HG02938 (cell line): ENCODE data around the gene SPOCK1.
"Not testable (repeated sequence)": the region's sequence is repeated elsewhere in the genome, so short reads cannot be mapped to it uniquely, and the experiment has no call there.

Source experiments
- ATAC-seq: cut with Tn5 transposase; IDR thresholded peaks from one replicate; pipeline ENCODE4 v1.9.1; 2021; ENCODE audit warnings: mild to moderate bottlenecking, moderate library complexity; ENCODE audit not compliant: unreplicated experiment

SPOCK1 gene

GRCh38 chr5:137498736-137499505 is at the start of gene SPOCK1:
Gene SPOCK1, minus strand, starts transcription at chr5:137499326.
- ATAC-seq = peak; percentile 90

- no peak for ATAC-seq
Measured at GRCh38 chr5:137545956-137546355, 46.8 kb upstream of the SPOCK1 start.

- not testable (repeated sequence) for ATAC-seq
Measured at GRCh38 chr5:137535449-137535848, 36.3 kb upstream of the SPOCK1 start.

- ATAC-seq = no peak
Measured at GRCh38 chr5:137533963-137534362, 34.8 kb upstream of the SPOCK1 start.

GRCh38 chr5:137531266-137531665 is 32.1 kb upstream of the SPOCK1 start:
- no peak for ATAC-seq

GRCh38 chr5:137521246-137521645 is 22.1 kb upstream of the SPOCK1 start:
- ATAC-seq = no peak

- no peak for ATAC-seq
Measured at GRCh38 chr5:137516961-137517360, 17.8 kb upstream of the SPOCK1 start.

GRCh38 chr5:137516251-137516797 is 17.2 kb upstream of the SPOCK1 start:
- ATAC-seq = no peak

- ATAC-seq = no peak
Measured at GRCh38 chr5:137515238-137515637, 16.1 kb upstream of the SPOCK1 start.

GRCh38 chr5:137510671-137511070 is 11.5 kb upstream of the SPOCK1 start:
- ATAC-seq = no peak

GRCh38 chr5:137507150-137507549 is 8.0 kb upstream of the SPOCK1 start:
- ATAC-seq = no peak

- ATAC-seq = no peak
Measured at GRCh38 chr5:137506296-137506695, 7.2 kb upstream of the SPOCK1 start.

GRCh38 chr5:137504916-137505315 is 5.8 kb upstream of the SPOCK1 start:
- no peak for ATAC-seq

- no peak for ATAC-seq
Measured at GRCh38 chr5:137503456-137503855, 4.3 kb upstream of the SPOCK1 start.

GRCh38 chr5:137502632-137503031 is 3.5 kb upstream of the SPOCK1 start:
- no peak for ATAC-seq

- ATAC-seq = no peak
Measured at GRCh38 chr5:137501846-137502406, 2.8 kb upstream of the SPOCK1 start.

- ATAC-seq = no peak
Measured at GRCh38 chr5:137501226-137501625, 2.1 kb upstream of the SPOCK1 start.

GRCh38 chr5:137500615-137501225 is 1.6 kb upstream of the SPOCK1 start:
- ATAC-seq = no peak

- not testable (repeated sequence) for ATAC-seq
Measured at GRCh38 chr5:137499506-137499847, 351 bp upstream of the SPOCK1 start.

- ATAC-seq = no peak
Measured at GRCh38 chr5:137498301-137498735, 808 bp downstream of the SPOCK1 start.

GRCh38 chr5:137497396-137498290 is 1.5 kb downstream of the SPOCK1 start:
- ATAC-seq = no peak
